Left lung (tissue), 10 donors: ENCODE data around the gene AK5. TPM values are rescaled to one million over a fixed set of nuclear protein-coding genes. Genes with fewer than 3 reads are reported as not detected.

Experiments used
- ATAC-seq: fragments of 200-7000 bp; cut with Tn5 transposase; one replicate; pipeline ENCODE4 v1.9.1; 2020; ENCODE audit warnings: moderate library complexity
- DNase-seq, 4 donors: peaks; one replicate each; pipeline ENCODE4 v3.0.0-alpha.2; 2013 to 2020
- H3K27ac ChIP-seq, 2 donors: fragments of 200-600 bp; sonication (generic) in 1 of 2; one replicate each; pipeline versions ENCODE4 v1.5.0 to v1.8.0; 2020 to 2021
- H3K27me3 ChIP-seq, 2 donors: fragments of 200-600 bp; sonication (generic) in 1 of 2; one replicate each; pipeline versions ENCODE4 v1.5.0 to v1.8.0; 2020 to 2021
- H3K36me3 ChIP-seq, 2 donors: fragments of 200-600 bp; sonication (generic) in 1 of 2; one replicate each; pipeline versions ENCODE4 v1.5.0 to v1.8.0; 2020 to 2021
- H3K4me1 ChIP-seq, 2 donors: fragments of 200-600 bp; one replicate each; pipeline ENCODE4 v1.8.0; 2021
- H3K4me3 ChIP-seq, 2 donors: fragments of 200-600 bp; sonication (generic) in 1 of 2; one replicate each; pipeline versions ENCODE4 v1.5.0 to v1.8.0; 2020 to 2021; ENCODE audit warnings: mild to moderate bottlenecking in 1 of 2
- H3K9me3 ChIP-seq, 2 donors: fragments of 200-600 bp; sonication (generic) in 1 of 2; one replicate each; pipeline versions ENCODE4 v1.5.0 to v1.8.0; 2020 to 2021
- intact Hi-C, 2 donors: fragments of 100-400 bp; cut with DNase I; formaldehyde crosslinking; loops; one replicate each; pipeline versions ENCODE4 v1.11.2 to v1.14.2; 2022
- polyA plus RNA-seq, 6 donors: library from polyadenylated mRNA; unstranded; fragments of 120-200 nt; gene quantifications; one replicate each; pipeline ENCODE4 v1.2.1, GENCODE V29; 2013; ENCODE audit not compliant: insufficient read length in 6 of 6
- total RNA-seq, 2 donors: library from RNA; stranded (reverse); fragmentation: NEBNext Ultra II Directional; extraction: Animal tissue kit (Norgen Biotek cat#: 25700); gene quantifications; one replicate each; pipeline ENCODE4 v1.2.1, GENCODE V29; 2021
- TF ChIP-seq, protein P1 (sequence below), 2 donors: fragments of 200-600 bp; sonication (generic) in 1 of 2; IDR thresholded peaks; one replicate each; pipeline versions ENCODE4 v1.5.0 to v1.8.0; 2021; ENCODE audit warnings: antibody characterized with exemption in 2 of 2
- donor health status: DM: no; HTN: yes; CAD: no.
- donor health status: DM: no; HTN: no; CAD: no.

Gene AK5
- total and polyA plus RNA-seq, 8 donors = 0.29 to 1.4 (median 0.80) TPM

DNA sequence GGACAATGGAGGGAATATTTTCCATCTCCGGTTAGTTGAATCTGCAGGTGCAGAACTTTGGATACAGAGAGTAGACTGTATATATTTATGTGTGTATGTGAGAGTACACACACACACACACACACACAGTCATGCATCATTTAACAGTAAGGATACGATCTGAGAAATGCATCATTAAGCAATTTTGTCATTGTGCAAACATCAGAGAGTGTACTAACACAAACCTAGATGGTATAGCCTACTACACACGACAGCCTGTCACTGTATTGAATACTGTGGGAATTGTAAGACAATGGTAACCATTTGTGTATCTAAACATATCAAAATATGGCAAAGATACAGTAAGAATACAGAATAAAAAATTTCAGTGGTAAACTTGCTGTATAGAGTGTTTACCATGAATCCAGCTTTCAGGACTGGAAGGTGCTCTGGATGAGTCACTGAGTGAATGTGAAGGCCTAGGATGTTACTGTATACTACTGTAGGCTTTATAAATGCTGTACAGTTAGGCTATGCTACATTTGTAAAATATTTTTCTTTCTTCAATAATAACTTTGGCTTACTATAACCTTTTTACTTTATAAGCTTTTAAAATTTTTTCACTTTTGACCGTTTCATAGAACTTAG lies 262.1 kb downstream of the AK5 start:
- intact Hi-C loops = no loop called here
- H3K36me3 ChIP-seq = no peaks in the 10 kb centered on the region
- H3K9me3 ChIP-seq = no peaks in the 10 kb centered on the region
- H3K27me3 ChIP-seq = no peaks in the 10 kb centered on the region
- no peak overlapping the region for H3K27ac ChIP-seq
- ATAC-seq (no peak), DNase-seq (no peak)
- TF ChIP-seq, protein P1, sequence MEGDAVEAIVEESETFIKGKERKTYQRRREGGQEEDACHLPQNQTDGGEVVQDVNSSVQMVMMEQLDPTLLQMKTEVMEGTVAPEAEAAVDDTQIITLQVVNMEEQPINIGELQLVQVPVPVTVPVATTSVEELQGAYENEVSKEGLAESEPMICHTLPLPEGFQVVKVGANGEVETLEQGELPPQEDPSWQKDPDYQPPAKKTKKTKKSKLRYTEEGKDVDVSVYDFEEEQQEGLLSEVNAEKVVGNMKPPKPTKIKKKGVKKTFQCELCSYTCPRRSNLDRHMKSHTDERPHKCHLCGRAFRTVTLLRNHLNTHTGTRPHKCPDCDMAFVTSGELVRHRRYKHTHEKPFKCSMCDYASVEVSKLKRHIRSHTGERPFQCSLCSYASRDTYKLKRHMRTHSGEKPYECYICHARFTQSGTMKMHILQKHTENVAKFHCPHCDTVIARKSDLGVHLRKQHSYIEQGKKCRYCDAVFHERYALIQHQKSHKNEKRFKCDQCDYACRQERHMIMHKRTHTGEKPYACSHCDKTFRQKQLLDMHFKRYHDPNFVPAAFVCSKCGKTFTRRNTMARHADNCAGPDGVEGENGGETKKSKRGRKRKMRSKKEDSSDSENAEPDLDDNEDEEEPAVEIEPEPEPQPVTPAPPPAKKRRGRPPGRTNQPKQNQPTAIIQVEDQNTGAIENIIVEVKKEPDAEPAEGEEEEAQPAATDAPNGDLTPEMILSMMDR (IDR thresholded peaks at IDR 0.05) = no peak
- peaks cover 7 to 8% of the 10 kb centered on the region in 2 donors for H3K4me1 ChIP-seq
- no peak overlapping the region for H3K4me3 ChIP-seq

DNA sequence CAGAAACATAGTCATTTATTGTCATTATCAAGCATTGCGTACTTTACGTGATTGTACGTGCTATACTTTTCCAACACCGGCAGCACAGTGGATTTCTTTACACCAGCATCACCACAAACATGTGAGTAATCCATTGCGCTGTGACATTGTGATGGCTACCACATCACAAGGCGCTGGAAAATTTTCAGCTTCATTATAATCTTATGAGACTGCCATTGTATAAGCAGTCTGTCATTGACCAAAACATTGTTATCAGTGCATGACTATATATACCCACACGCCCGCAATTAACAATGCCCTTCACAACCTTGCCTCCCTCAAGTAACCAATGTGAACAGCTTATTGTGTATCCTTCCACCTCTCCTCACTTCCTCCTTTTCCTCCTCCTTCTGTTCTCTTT lies 263.0 kb downstream of the AK5 start:
- ATAC-seq (no peak), DNase-seq (no peak)
- Histone ChIP-seq H3K4me1 (peaks cover 1 to 5% of the 10 kb centered on the region in 2 donors), H3K4me3 (no peak overlapping the region), H3K36me3 (no peaks in the 10 kb centered on the region), H3K27ac (no peak overlapping the region), H3K9me3 (no peaks in the 10 kb centered on the region), H3K27me3 (no peaks in the 10 kb centered on the region)
- intact Hi-C loops = no loop called here
- TF ChIP-seq, protein P1 (IDR thresholded peaks at IDR 0.05) = no peak

DNA sequence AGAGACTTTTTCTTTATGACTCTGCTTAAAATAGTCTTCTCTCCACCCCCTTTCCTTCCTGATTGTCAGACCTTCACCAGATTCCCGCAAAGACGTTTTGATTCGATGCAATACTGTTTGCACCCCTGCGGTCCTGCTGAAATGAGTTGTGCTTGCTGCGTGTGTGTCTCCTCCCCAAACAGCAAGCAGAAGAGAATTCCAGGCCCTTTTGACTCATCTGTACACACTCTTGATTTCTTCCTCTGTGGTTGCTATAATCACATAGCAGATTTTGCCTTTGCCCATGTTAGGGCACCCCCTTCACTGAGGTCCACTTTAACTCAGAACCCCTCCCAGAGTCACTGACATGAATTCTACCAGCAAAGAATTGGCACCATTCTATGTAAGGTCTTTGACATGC lies 264.2 kb downstream of the AK5 start:
- no peak overlapping the region for H3K27ac ChIP-seq
- H3K36me3 ChIP-seq = no peaks in the 10 kb centered on the region
- H3K4me3 ChIP-seq = no peak overlapping the region
- TF ChIP-seq, protein P1 (IDR thresholded peaks at IDR 0.05) = no peak
- intact Hi-C loops = no loop called here
- no peaks in the 10 kb centered on the region for H3K27me3 ChIP-seq
- DNase-seq (no peak), ATAC-seq (no peak)
- H3K4me1 ChIP-seq = no peaks in the 10 kb centered on the region
- H3K9me3 ChIP-seq = no peaks in the 10 kb centered on the region

DNA sequence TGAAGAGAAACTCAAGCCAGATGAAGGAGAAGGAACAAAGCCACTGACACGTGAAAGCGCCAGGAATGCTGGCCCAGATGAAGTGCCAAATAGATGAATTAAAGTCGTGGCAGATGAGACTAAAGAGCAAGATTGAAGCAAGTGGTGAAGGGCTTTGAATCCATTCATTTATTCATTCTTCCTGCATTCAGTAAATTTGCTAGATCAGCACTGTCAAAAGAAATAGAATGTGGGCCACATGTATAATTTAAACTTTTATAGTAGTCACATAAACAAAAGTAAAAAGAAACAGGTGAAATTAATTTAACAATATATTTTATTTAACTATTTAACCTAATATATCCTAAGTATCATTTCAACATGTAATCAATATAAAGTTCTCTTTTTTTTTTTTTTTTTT lies 265.1 kb downstream of the AK5 start:
- TF ChIP-seq, protein P1 (IDR thresholded peaks at IDR 0.05) = no peak
- no peaks in the 10 kb centered on the region for H3K36me3 ChIP-seq
- ATAC-seq (no peak), DNase-seq (no peak)
- H3K27me3 ChIP-seq = no peaks in the 10 kb centered on the region
- no peak overlapping the region for H3K27ac ChIP-seq
- no peaks in the 10 kb centered on the region for H3K9me3 ChIP-seq
- intact Hi-C loops = no loop called here
- no peaks in the 10 kb centered on the region for H3K4me1 ChIP-seq
- H3K4me3 ChIP-seq = no peak overlapping the region

DNA sequence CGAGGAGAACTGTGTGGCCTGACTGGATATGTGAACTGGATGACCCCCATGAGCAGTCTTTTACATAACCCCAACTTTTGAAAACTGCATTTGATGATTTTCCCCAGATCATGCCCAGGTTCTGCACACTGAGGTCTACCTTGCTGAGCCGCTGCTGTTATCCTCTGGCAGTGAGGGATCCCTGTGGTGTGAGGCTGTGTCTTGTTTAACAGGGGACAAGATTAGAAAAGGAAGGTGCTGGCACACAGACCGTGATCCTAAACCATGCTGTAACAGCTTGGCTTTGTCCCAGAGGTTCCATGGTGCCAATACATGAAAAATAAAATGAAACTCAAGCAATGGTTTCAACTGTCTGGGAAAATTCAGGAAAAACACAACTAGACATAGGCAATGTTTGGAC lies 266.5 kb downstream of the AK5 start:
- H3K9me3 ChIP-seq = no peaks in the 10 kb centered on the region
- intact Hi-C loops = no loop called here
- no peaks in the 10 kb centered on the region for H3K36me3 ChIP-seq
- ATAC-seq (no peak), DNase-seq (no peak)
- TF ChIP-seq, protein P1 (IDR thresholded peaks at IDR 0.05) = no peak
- H3K4me3 ChIP-seq = no peak overlapping the region
- no peak overlapping the region for H3K27ac ChIP-seq
- H3K27me3 ChIP-seq = no peaks in the 10 kb centered on the region
- H3K4me1 ChIP-seq = no peaks in the 10 kb centered on the region
